Stimulated activated CD8-positive, alpha-beta memory T cell treated with anti-CD3 and anti-CD28 coated beads, Interleukin-2, amount 100 ng/mL, for 48 hours (primary cell): ENCODE results near the gene ITGB5.
A peak's percentile ranks its signal among the peaks of the same experiment; 100 is the strongest.
"Not testable (repeated sequence)": the region's sequence is repeated elsewhere in the genome, so short reads cannot be mapped to it uniquely, and the experiment has no call there.

Experiments
- DNase-seq, 2 donors: peaks; one replicate each; pipeline ENCODE4 v3.0.0-alpha.2; 2020; ENCODE audit warnings: low read depth in 2 of 2

The ITGB5 gene

GRCh38 chr3:124749877-124750276 is 137.3 kb downstream of the ITGB5 start:
- not testable (repeated sequence) for DNase-seq

GRCh38 chr3:124748560-124749198 is 138.5 kb downstream of the ITGB5 start:
- no peak for DNase-seq

- DNase-seq = no peak
These were observed 139.8 kb downstream of the ITGB5 start for GRCh38 chr3:124747111-124747981.

GRCh38 chr3:124745756-124746155 is 141.4 kb downstream of the ITGB5 start:
- no peak for DNase-seq

GRCh38 chr3:124741027-124741426 is 146.1 kb downstream of the ITGB5 start:
- no peak for DNase-seq

- no peak for DNase-seq
These were observed 155.4 kb downstream of the ITGB5 start for GRCh38 chr3:124731760-124732159.

GRCh38 chr3:124730941-124731297 is 156.2 kb downstream of the ITGB5 start:
- DNase-seq = peak in 1 of 2 donors; percentile 3

- DNase-seq = peak; percentile 87 to 92
These were observed 156.8 kb downstream of the ITGB5 start, which contains the start of gene UMPS for GRCh38 chr3:124730129-124730940. TSS of gene UMPS (plus strand) at chr3:124730452. CDS start at chr3:124730472, 20 bp downstream.

- DNase-seq = no peak
These were observed 164.6 kb downstream of the ITGB5 start for GRCh38 chr3:124722589-124722988.

- no peak for DNase-seq
These were observed 172.8 kb downstream of the ITGB5 start for GRCh38 chr3:124714223-124714853.
